HTERT RPE-1 (cell line): ENCODE results near the gene ZNF664.

Experiments used
- in situ Hi-C: fragments of 300-500 bp; cut with MboI; formaldehyde crosslinking; loops from 4 replicates; pipeline ENCODE4 v1.14.3; 2020; ENCODE audit warnings: low sequenced_read_pairs

ZNF664 gene

GRCh38 chr12:124055066-124055465 lies 82.1 kb downstream of the ZNF664 start:
- in situ Hi-C loops: no loop called here

GRCh38 chr12:124057691-124058090 lies 84.7 kb downstream of the ZNF664 start:
- in situ Hi-C loops: no loop called here

- in situ Hi-C loops: no loop called here
Observed at GRCh38 chr12:124059752-124060151, 86.7 kb downstream of the ZNF664 start.
